Naive thymus-derived CD4-positive, alpha-beta T cell (primary cell): ENCODE data around the gene GPR146. TPM values are rescaled to one million over a fixed set of nuclear protein-coding genes. Genes with fewer than 3 reads are reported as not detected.

Experiments used
- ATAC-seq: fragments of 150-1000 bp; cut with Tn5 transposase; 2 replicates; pipeline ENCODE4 v1.10.0; 2021; ENCODE audit warnings: mild to moderate bottlenecking, moderate library complexity
- CTCF ChIA-PET: fragments of 350-600 bp; sonication (Branson Sonifier 250); formaldehyde crosslinking; loops from one replicate; lab custom pipeline; 2021; ENCODE audit warnings: antibody characterized with exemption; lab: Charles Lee
- POLR2A ChIA-PET: fragments of 350-600 bp; sonication (Branson Sonifier 250); formaldehyde crosslinking; loops from one replicate; lab custom pipeline; 2021; ENCODE audit warnings: antibody characterized with exemption, inconsistent platforms; lab: Charles Lee
- DNase-seq, 9 donors: peaks; one replicate each; pipeline versions ENCODE4 v3.0.0 to v3.0.0-alpha.2; 2020 to 2022; ENCODE audit warnings: mixed read lengths in 1 of 9
- H3K27ac ChIP-seq: one replicate; pipeline ENCODE4 v1.7.0; 2013; ENCODE audit warnings: mild to moderate bottlenecking, low read depth, low read length, moderate library complexity
- H3K27me3 ChIP-seq, 2 donors: one replicate each; pipeline ENCODE4 v1.7.0; 2013; ENCODE audit warnings: low read length in 2 of 2, mild to moderate bottlenecking in 2 of 2, moderate library complexity in 2 of 2; ENCODE audit not compliant: control insufficient read depth in 2 of 2, insufficient read depth in 2 of 2
- H3K36me3 ChIP-seq, 3 experiments: 1 replicate in 2 of 3; 2 replicates in 1 of 3; pipeline ENCODE4 v1.7.0; 2013; ENCODE audit warnings: low read length in 3 of 3, mild to moderate bottlenecking in 3 of 3, moderate library complexity in 1 of 3; ENCODE audit not compliant: insufficient read depth in 3 of 3, control insufficient read depth in 2 of 3
- H3K4me1 ChIP-seq, 2 donors: one replicate each; pipeline ENCODE4 v1.7.0; 2013; ENCODE audit warnings: low read length in 2 of 2, mild to moderate bottlenecking in 2 of 2, moderate library complexity in 1 of 2; ENCODE audit not compliant: control insufficient read depth in 2 of 2, insufficient read depth in 2 of 2
- H3K4me3 ChIP-seq: 2 replicates; pipeline ENCODE4 v1.7.0; 2013; ENCODE audit warnings: mild to moderate bottlenecking, low read length
- H3K9me3 ChIP-seq, 3 experiments: 1 replicate in 2 of 3; 2 replicates in 1 of 3; pipeline ENCODE4 v1.7.0; 2013; ENCODE audit warnings: low read length in 3 of 3; ENCODE audit not compliant: control insufficient read depth in 2 of 3
- H3K27ac Mint-ChIP-seq, 9 donors: one replicate each; pipeline ENCODE4 v1.8.0; 2020 to 2022; ENCODE audit warnings: mixed read lengths in 9 of 9, mild to moderate bottlenecking in 8 of 9, moderate library complexity in 5 of 9, inconsistent platforms in 2 of 9
- H3K27me3 Mint-ChIP-seq, 5 donors: one replicate each; pipeline ENCODE4 v1.8.0; 2021 to 2022; ENCODE audit warnings: mixed read lengths in 5 of 5, mild to moderate bottlenecking in 1 of 5
- H3K36me3 Mint-ChIP-seq, 5 donors: one replicate each; pipeline ENCODE4 v1.8.0; 2020 to 2022; ENCODE audit warnings: mixed read lengths in 5 of 5, mild to moderate bottlenecking in 3 of 5, inconsistent platforms in 1 of 5
- H3K4me1 Mint-ChIP-seq, 7 donors: one replicate each; pipeline ENCODE4 v1.8.0; 2020 to 2022; ENCODE audit warnings: mixed read lengths in 7 of 7, mild to moderate bottlenecking in 3 of 7, inconsistent platforms in 1 of 7
- H3K4me3 Mint-ChIP-seq, 10 donors: one replicate each; pipeline ENCODE4 v1.8.0; 2020 to 2022; ENCODE audit warnings: mild to moderate bottlenecking in 10 of 10, mixed read lengths in 10 of 10, moderate library complexity in 6 of 10, inconsistent platforms in 2 of 10
- H3K9me3 Mint-ChIP-seq, 11 donors: one replicate each; pipeline ENCODE4 v1.8.0; 2020 to 2022; ENCODE audit warnings: mixed read lengths in 11 of 11, mild to moderate bottlenecking in 4 of 11, inconsistent platforms in 1 of 11, moderate library complexity in 1 of 11
- intact Hi-C, 2 donors: fragments of 100-400 bp; cut with micrococcal nuclease; formaldehyde crosslinking; loops; one replicate each; pipeline ENCODE4 v1.15.1; 2023
- polyA plus RNA-seq, 2 donors: library from polyadenylated mRNA; unstranded; fragments of 300-500 nt; fragmentation: Illumina TruSeq; gene quantifications; one replicate each; pipeline ENCODE4 v1.2.3, GENCODE V29; 2021
- total RNA-seq, 6 experiments: library from RNA in 5 of 6; stranded (reverse) in 5 of 6; gene quantifications; 1 replicate in 5 of 6; 2 replicates in 1 of 6; pipeline ENCODE4 v1.2.3 and lab custom pipeline; 2021 to 2026

The GPR146 gene
- total and polyA plus RNA-seq, 7 experiments from 2014 or later = 10.1 to 26.5 (median 15.9) TPM

DNA sequence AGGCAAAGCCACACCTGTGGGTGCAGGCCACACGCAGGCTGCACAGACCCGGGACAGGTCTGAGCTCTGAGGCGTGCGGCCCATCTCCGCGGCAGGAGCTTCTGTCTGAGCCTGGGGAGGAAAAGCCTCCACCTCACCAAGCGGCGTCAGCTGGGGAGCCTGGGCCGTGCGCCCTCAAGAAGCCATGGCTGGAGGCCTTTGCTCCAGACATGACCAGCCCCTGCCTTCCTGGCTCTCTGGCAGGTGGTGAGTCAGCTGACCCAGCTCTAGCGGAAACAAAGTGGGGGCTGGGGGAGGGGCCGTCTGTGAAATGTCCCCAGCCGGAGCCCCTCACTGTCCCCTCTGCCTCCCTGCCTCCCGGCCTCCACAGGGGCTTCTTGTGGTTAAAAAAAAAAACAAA is 56.0 kb downstream of the GPR146 start:
- Histone ChIP-seq H3K27ac (no peak overlapping the region), H3K9me3 (peaks cover 0 to 3% (median 0%) of the 10 kb centered on the region in 3 experiments), H3K4me3 (no peak overlapping the region), H3K4me1 (peaks cover 6 to 10% of the 10 kb centered on the region in 2 donors), H3K27me3 (no peaks in the 10 kb centered on the region), H3K36me3 (peaks cover 0 to 3% (median 0%) of the 10 kb centered on the region in 3 experiments)
- Mint-ChIP-seq H3K27me3 (no peaks in the 10 kb centered on the region), H3K4me1 (peaks cover 7 to 21% (median 12%) of the 10 kb centered on the region in 7 donors), H3K36me3 (peaks cover 0 to 19% (median 14%) of the 10 kb centered on the region in 5 donors), H3K27ac (no peak overlapping the region), H3K9me3 (peaks cover 0 to 4% (median 0%) of the 10 kb centered on the region in 11 donors), H3K4me3 (no peak overlapping the region)
- CTCF ChIA-PET = interaction anchor here (0.8 kb wide), 1 partner anchor 14 kb away, joined by 3 read pairs; no protein-coding TSS in a partner anchor
- POLR2A ChIA-PET = no interaction called here
- intact Hi-C loops = no loop called here
- ATAC-seq = no peak
- no peak for DNase-seq

DNA sequence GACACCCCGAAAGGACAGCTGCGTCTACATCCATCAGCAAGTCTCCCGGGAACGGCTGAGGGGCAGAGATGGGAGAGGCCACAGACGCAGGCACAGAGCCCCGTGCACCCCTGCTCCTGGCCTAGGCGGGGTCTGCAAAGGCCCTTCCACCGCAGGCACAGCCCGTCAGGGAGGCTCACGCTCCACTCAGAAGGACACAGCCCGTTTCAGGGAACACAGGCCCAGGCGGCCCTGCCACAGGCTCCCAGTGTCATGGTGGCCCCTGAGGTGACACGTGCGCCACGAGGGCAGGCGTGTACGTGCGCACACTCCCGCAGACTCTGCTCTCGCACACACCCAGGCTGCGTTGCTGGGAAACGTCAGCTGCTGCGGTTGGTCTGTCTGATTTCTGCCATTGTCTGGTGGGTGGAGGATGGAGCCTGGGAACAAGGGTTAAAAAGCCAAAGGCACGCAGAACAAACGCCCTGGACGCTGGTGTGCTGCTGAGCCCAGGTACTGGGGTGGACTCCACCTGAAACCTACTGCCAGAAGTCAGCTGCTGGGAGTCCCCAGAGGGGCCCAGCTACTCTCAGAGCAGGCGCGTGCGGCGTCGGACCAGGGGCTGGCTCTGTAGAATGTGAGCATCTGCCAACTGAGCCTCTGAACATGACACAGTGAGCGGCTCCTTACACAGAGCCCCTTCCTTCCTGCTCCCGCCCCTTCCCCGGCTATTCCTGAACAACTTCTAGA is 56.7 kb downstream of the GPR146 start:
- Mint-ChIP-seq H3K36me3 (peaks cover 0 to 19% (median 14%) of the 10 kb centered on the region in 5 donors), H3K27ac (no peak overlapping the region), H3K9me3 (peaks cover 0 to 4% (median 0%) of the 10 kb centered on the region in 11 donors), H3K4me1 (peaks cover 7 to 21% (median 12%) of the 10 kb centered on the region in 7 donors), H3K4me3 (no peak overlapping the region), H3K27me3 (no peaks in the 10 kb centered on the region)
- DNase-seq (no peak), ATAC-seq (no peak)
- CTCF ChIA-PET = no interaction called here
- Histone ChIP-seq H3K9me3 (peaks cover 0 to 3% (median 0%) of the 10 kb centered on the region in 3 experiments), H3K27ac (no peak overlapping the region), H3K27me3 (no peaks in the 10 kb centered on the region), H3K4me3 (no peak overlapping the region), H3K36me3 (peaks cover 0 to 3% (median 0%) of the 10 kb centered on the region in 3 experiments), H3K4me1 (peaks cover 6 to 10% of the 10 kb centered on the region in 2 donors)
- intact Hi-C loops = no loop called here
- POLR2A ChIA-PET = interaction anchor here (0.6 kb wide), 2 partner anchors 53 to 131 kb away, joined by 3 read pairs; no protein-coding TSS in a partner anchor

DNA sequence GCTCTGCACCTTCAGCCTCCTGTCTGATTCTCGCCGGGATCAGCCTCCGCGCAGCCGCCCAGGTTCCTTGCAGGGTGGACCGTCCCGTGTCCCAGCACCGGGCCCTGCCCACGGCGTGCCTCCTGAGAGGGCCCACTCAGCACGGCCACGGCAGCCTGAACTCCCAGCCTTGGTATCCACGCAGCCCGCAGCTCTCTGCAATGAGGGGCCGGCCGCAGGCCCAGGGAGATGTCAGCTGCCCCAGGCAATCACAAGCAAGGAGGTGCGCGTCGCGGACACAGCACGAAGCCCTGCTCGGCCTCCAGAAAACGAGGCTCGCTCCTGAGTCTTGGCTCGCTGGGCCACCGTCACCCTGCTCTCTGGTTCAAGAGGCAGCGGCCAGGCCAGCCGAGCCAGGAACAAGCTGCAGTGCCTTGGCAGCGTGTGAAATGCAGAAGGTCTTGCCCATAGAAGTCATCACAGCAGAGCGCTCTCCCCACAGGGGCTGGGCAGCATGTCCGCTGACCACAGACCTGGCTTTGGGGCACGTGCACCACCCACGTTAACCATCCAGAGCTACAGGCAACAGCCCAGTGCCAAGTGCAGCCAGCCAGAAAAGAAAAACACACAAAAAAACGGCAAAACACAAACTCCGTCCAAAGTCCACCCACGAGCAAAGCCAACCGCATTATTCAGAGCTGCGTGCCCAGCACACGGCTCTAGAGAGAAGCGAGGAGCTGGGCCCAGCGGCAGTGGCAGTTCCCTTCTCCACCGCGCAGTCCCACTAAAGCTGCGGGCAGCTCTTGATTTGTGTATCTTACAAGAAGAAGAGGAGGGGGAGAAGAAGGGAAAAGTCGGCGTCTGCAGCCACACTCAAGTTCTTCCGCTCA is 57.5 kb downstream of the GPR146 start:
- Mint-ChIP-seq H3K27me3 (no peaks in the 10 kb centered on the region), H3K4me3 (no peak overlapping the region), H3K4me1 (peaks cover 7 to 21% (median 12%) of the 10 kb centered on the region in 7 donors), H3K9me3 (peaks cover 0 to 4% (median 0%) of the 10 kb centered on the region in 11 donors), H3K27ac (no peak overlapping the region), H3K36me3 (peaks cover 0 to 19% (median 14%) of the 10 kb centered on the region in 5 donors)
- peaks cover 0 to 3% (median 0%) of the 10 kb centered on the region in 3 experiments for H3K36me3 ChIP-seq
- ATAC-seq = no peak
- ChIA-PET POLR2A (interaction anchor here (0.6 kb wide), 2 partner anchors 52 to 132 kb away, joined by 3 read pairs; no protein-coding TSS in a partner anchor), CTCF (no interaction called here)
- no peak overlapping the region for H3K27ac ChIP-seq
- intact Hi-C loops = no loop called here
- no peak for DNase-seq
- H3K9me3 ChIP-seq = peaks cover 0 to 3% (median 0%) of the 10 kb centered on the region in 3 experiments
- no peak overlapping the region for H3K4me3 ChIP-seq
- peaks cover 6 to 10% of the 10 kb centered on the region in 2 donors for H3K4me1 ChIP-seq
- no peaks in the 10 kb centered on the region for H3K27me3 ChIP-seq

DNA sequence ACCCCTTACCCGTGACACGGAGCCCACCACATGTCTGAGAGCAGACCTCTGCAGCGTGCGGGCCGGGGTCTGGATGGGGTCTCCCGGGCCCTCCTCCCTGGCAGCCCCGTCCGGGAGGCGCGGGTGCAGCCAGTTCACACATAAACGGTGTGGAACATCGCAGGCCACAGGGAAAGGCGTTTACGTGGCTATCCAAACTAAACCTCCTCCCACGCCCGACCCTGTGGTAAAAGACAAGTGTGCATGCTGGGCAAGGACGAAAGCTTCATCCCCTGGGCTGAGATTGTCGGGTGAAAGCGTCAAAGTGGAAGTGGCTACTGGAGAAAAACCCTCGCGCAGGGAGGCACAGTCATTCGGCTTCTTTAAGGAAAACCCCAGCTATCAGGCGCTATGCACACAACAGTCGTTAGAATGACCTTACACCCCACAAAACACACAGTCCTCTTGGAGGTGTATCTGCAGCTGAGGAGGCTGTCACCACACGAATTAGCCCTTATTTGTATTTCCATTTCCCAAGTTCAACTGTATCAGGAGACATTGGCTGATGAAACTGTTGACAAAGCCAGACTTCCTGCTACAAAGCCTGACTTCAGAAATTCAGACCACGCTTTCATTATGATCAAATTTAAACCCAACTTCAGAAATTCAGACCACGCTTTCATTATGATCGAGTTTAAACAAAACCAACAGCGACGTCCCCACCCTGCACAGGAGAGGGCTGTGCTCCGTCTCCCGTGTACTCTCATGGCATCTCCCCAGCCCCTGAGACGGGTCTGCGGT is 58.9 kb downstream of the GPR146 start:
- Mint-ChIP-seq H3K9me3 (peaks cover 0 to 2% (median 0%) of the 10 kb centered on the region in 11 donors), H3K27me3 (no peaks in the 10 kb centered on the region), H3K4me1 (peaks cover 7 to 21% (median 14%) of the 10 kb centered on the region in 7 donors), H3K36me3 (peaks cover 0 to 8% (median 1%) of the 10 kb centered on the region in 5 donors), H3K4me3 (peak overlapping the region in 1 of 10 donors; percentile 39), H3K27ac (peak overlapping the region in 1 of 9 donors; percentile 60)
- peak in 1 of 9 donors; percentile 34 for DNase-seq
- Histone ChIP-seq H3K27ac (no peak overlapping the region), H3K4me3 (no peak overlapping the region), H3K4me1 (peaks cover 6 to 10% of the 10 kb centered on the region in 2 donors), H3K36me3 (peaks cover 0 to 3% (median 0%) of the 10 kb centered on the region in 3 experiments), H3K9me3 (peaks cover 0 to 1% (median 0%) of the 10 kb centered on the region in 3 experiments), H3K27me3 (no peaks in the 10 kb centered on the region)
- intact Hi-C loops = no loop called here
- POLR2A ChIA-PET = no interaction called here
- CTCF ChIA-PET = interaction anchor here (1.0 kb wide), 1 partner anchor 17 kb away, joined by 3 read pairs; no protein-coding TSS in a partner anchor
- ATAC-seq = peak; percentile 26

DNA sequence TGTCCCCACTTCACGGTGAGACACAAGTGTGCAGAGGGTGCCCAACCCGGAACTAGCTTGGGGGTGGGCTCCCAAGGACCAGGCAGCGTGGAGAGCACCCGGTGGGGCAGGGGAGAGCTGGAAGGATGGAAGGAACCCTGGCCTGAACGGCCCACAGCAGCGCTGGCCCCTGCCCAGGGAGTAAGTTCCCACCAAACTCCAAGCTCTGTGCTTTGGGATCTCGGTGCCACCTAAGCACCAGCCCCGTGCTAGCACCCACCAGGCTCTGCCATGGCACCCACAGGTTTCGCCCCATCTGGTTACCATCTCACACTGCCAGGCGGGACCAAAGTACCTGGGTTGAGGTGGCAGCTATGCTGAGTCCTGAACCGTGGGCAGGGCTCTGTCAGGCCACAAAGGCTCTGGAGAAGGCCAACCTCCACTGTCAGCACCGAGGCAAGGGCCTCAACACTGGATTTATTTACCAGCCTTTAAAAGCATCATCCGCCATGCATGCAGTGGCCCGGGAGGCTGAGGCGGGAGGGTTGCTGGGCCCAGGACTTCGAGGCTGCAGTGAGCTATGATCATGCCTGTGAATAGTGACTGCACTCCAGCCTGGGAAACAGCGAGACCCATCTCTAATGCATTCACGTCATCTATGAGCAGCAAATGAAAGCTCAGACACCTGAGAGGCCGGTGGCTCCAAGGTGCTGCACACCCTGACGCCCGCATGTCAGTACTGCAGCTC is 59.6 kb downstream of the GPR146 start:
- DNase-seq (no peak), ATAC-seq (no peak)
- Histone ChIP-seq H3K27me3 (no peaks in the 10 kb centered on the region), H3K4me1 (peaks cover 6 to 10% of the 10 kb centered on the region in 2 donors), H3K9me3 (no peaks in the 10 kb centered on the region), H3K27ac (no peak overlapping the region), H3K36me3 (peaks cover 0 to 3% (median 0%) of the 10 kb centered on the region in 3 experiments), H3K4me3 (no peak overlapping the region)
- intact Hi-C loops = no loop called here
- H3K36me3 Mint-ChIP-seq = peaks cover 0 to 6% (median 0%) of the 10 kb centered on the region in 5 donors
- no peaks in the 10 kb centered on the region for H3K27me3 Mint-ChIP-seq
- no peaks in the 10 kb centered on the region for H3K9me3 Mint-ChIP-seq
- POLR2A ChIA-PET = no interaction called here
- H3K4me3 Mint-ChIP-seq = peak overlapping the region in 2 of 10 donors; percentile 2 to 39
- peaks cover 7 to 21% (median 14%) of the 10 kb centered on the region in 7 donors for H3K4me1 Mint-ChIP-seq
- peak overlapping the region in 1 of 9 donors; percentile 60 for H3K27ac Mint-ChIP-seq
- CTCF ChIA-PET = interaction anchor here (1.0 kb wide), 1 partner anchor 18 kb away, joined by 3 read pairs; no protein-coding TSS in a partner anchor
